Endothelial cell of umbilical vein (primary cell): ENCODE data around the gene RCAN1.

ENCODE experiments used
- CTCF ChIP-seq, 2 donors: IDR thresholded peaks; 1 replicate in 1 of 2; 2 replicates in 1 of 2; pipeline ENCODE4 v1.5.1; 2011; ENCODE audit warnings: low read length in 2 of 2, mild to moderate bottlenecking in 2 of 2, moderate library complexity in 2 of 2, control low read depth in 1 of 2, inconsistent platforms in 1 of 2, low read depth in 1 of 2; ENCODE audit not compliant: insufficient read depth in 1 of 2; ENCODE audit errors: extremely low read depth in 1 of 2
- EZH2 ChIP-seq: IDR thresholded peaks from 2 replicates; pipeline ENCODE4 v1.6.1; 2012; ENCODE audit warnings: borderline replicate concordance, low read depth, mild to moderate bottlenecking, moderate library complexity, low read length, inconsistent platforms; ENCODE audit not compliant: severe bottlenecking
- FOS ChIP-seq: IDR thresholded peaks from 2 replicates; pipeline ENCODE4 v1.6.1; 2011; ENCODE audit warnings: mild to moderate bottlenecking, low read length, moderate library complexity, borderline replicate concordance; ENCODE audit not compliant: insufficient read depth
- JUN ChIP-seq: IDR thresholded peaks from 2 replicates; pipeline ENCODE4 v1.6.1; 2011; ENCODE audit warnings: borderline replicate concordance, low read depth; ENCODE audit not compliant: insufficient read length, insufficient read depth
- MAX ChIP-seq: IDR thresholded peaks from 2 replicates; pipeline ENCODE4 v1.6.1; 2011; ENCODE audit not compliant: insufficient read depth, insufficient read length
- MYC ChIP-seq: IDR thresholded peaks from one replicate; pipeline ENCODE4 v1.6.1; 2011; ENCODE audit warnings: mild to moderate bottlenecking, low read depth, low read length
- POLR2A ChIP-seq: IDR thresholded peaks from 2 replicates; pipeline ENCODE4 v1.6.1; 2012; ENCODE audit warnings: low read depth, mild to moderate bottlenecking, control low read depth, low read length
- POLR2AphosphoS5 ChIP-seq: IDR thresholded peaks from 2 replicates; pipeline ENCODE4 v1.6.1; 2012; ENCODE audit warnings: low read depth, mild to moderate bottlenecking, control low read depth, low read length, moderate library complexity; ENCODE audit not compliant: insufficient read depth

- TF ChIP-seq POLR2AphosphoS5 (no peak), CTCF (IDR thresholded peaks at IDR 0.05; ENCODE audit: extremely low read depth in 1 of 2, insufficient read depth in 1 of 2, low read depth in 1 of 2, low read length in 2 of 2) (no peak), POLR2A (no peak), MAX (no peak), EZH2 (no peak), JUN (no peak), MYC (no peak), FOS (no peak)
These were observed 88.7 kb downstream of the RCAN1 start for GRCh38 chr21:34526241-34526617.
